ENCODE results near the gene SBNO2. TPM values are rescaled to one million over a fixed set of nuclear protein-coding genes. Genes with fewer than 3 reads are reported as not detected.

The SBNO2 gene
- total and polyA plus RNA-seq, 2 of the 4 experiments (the other 2 are of a cell fraction), result 13.4 to 40.5 TPM

DNA sequence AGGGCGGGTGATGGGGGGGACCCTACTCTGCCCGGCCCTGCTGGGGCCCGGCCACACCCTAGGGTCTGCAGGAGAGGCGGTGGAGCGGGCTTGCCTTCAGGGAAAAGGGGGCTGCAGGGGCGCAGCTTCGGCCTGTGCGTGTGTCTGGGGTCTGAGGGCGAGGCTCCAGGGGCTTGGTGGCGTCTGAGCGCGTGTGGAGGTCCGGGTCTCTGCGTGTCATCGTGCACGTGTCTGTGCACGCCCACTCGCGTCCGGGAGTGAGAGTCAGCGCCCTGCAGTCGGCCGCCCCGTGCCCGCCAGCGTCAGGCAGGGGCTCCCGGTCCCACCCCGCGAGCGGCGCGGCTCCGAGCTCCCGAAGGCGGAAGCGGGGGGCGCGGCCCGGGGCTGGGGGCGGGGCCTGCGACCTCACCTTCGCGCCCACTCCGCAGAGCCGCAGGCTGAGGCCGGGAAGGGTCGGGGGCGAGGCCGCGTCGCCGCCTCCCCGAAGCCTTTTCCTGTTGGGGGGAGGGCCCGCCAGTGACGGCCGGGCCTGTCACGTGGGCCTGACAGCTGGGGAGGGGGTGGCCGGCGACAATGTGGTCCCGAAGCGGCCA lies 107.2 kb downstream of the SBNO2 start, which contains the start of gene ARHGAP45:
Gene ARHGAP45 (plus strand): TSS at position 420 of the 593 bp plus-strand sequence. CDS start 239 bp downstream, outside the sequence.
- Histone ChIP-seq H3K4me2 (ENCODE audit: low read depth, low read length) (peak within 1 kb of the TSS; percentile 78), H2AFZ (replicated peaks; ENCODE audit: low read length, poor library complexity) (peak within 1 kb of the TSS; percentile 81), H2BK15ac (ENCODE audit: low read depth, low read length) (no peak within 1 kb of the TSS), H3K4me3 (ENCODE audit: insufficient read depth, low read depth, low read length) (peak within 1 kb of the TSS; percentile 38), H2AK5ac (ENCODE audit: low read depth, low read length) (peak within 1 kb of the TSS; percentile 9; the same call in 1 of the 2 replicates), H3K9me1 (ENCODE audit: insufficient read depth, low read length) (no peaks in the 10 kb centered on the region), H2AK9ac (replicated peaks; ENCODE audit: low read depth, low read length, poor library complexity) (peak within 1 kb of the TSS; percentile 3), H3K18ac (ENCODE audit: low read depth, low read length) (no peak within 1 kb of the TSS), H3K56ac (ENCODE audit: extremely low read depth, insufficient read depth, low read length) (no peak within 1 kb of the TSS), H4K91ac (ENCODE audit: insufficient read depth, low read depth, low read length) (no peak within 1 kb of the TSS), H2BK5ac (ENCODE audit: low read depth, low read length, poor library complexity, severe bottlenecking) (no peak within 1 kb of the TSS), H3K27me3 (ENCODE audit: control insufficient read depth, insufficient read depth, low read length) (peaks cover 41% of the 10 kb centered on the region), H2BK20ac (ENCODE audit: low read depth, low read length) (no peak within 1 kb of the TSS), H3K9me3 (ENCODE audit: control insufficient read depth, insufficient read depth, low read length) (no peaks in the 10 kb centered on the region; the same call in 1 of the 2 replicates), H4K8ac (ENCODE audit: low read depth in 2 of 2, low read length in 2 of 2) (no peak within 1 kb of the TSS), H3K23ac (ENCODE audit: low read depth, low read length) (no peak within 1 kb of the TSS; the same call in 1 of the 2 replicates), H3K36me3 (ENCODE audit: control insufficient read depth, insufficient read depth, low read length) (no peaks in the 10 kb centered on the region), H3K4ac (ENCODE audit: low read depth, low read length) (no peak within 1 kb of the TSS), H3K14ac (replicated peaks; ENCODE audit: low read depth, low read length) (no peak within 1 kb of the TSS), H3K27ac (ENCODE audit: insufficient read depth, low read length) (no peak within 1 kb of the TSS), H4K5ac (ENCODE audit: low read depth, low read length) (no peak within 1 kb of the TSS), H3K79me1 (ENCODE audit: low read depth in 1 of 2, low read length in 2 of 2) (no peaks in the 10 kb centered on the region), H2BK120ac (ENCODE audit: low read depth, low read length) (no peak within 1 kb of the TSS), H3K9ac (ENCODE audit: low read depth, low read length) (peak within 1 kb of the TSS; percentile 41; the same call in 1 of the 2 replicates), H3K4me1 (ENCODE audit: control insufficient read depth, insufficient read depth, low read length) (peaks cover 3% of the 10 kb centered on the region; the same call in 1 of the 2 replicates), H4K20me1 (ENCODE audit: insufficient read depth, low read length) (peaks cover 6% of the 10 kb centered on the region; the same call in 1 of the 2 replicates)
- DNase-seq (no peak), ATAC-seq (ENCODE audit: low read depth) (peak; percentile 23)
- 10% methylated on average over 25 of the region's 61 CpGs; no CpG with 5 or more reads in 1 of the 2 experiments for WGBS, 2 experiments (ENCODE audit: extremely low coverage in 2 of 2, insufficient read length in 1 of 2)
- in situ Hi-C loops (cut with MboI; ENCODE audit: low sequenced_read_pairs) (no loop called here), dilution Hi-C loops (cut with HindIII; ENCODE audit: low sequenced_read_pairs, unreplicated experiment) (no loop called here), intact Hi-C loops (cut with micrococcal nuclease) (no loop called here)
- ChIA-PET CTCF (no interaction called here), POLR2A (ENCODE audit: unreplicated experiment) (no interaction called here)
- TF ChIP-seq, protein P1, sequence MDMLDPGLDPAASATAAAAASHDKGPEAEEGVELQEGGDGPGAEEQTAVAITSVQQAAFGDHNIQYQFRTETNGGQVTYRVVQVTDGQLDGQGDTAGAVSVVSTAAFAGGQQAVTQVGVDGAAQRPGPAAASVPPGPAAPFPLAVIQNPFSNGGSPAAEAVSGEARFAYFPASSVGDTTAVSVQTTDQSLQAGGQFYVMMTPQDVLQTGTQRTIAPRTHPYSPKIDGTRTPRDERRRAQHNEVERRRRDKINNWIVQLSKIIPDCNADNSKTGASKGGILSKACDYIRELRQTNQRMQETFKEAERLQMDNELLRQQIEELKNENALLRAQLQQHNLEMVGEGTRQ (IDR thresholded peaks at IDR 0.05; ENCODE audit: low read depth, low read length), result peak; percentile 23
- TF ChIP-seq MXI1 (IDR thresholded peaks at IDR 0.05; ENCODE audit: borderline replicate concordance, low read depth, low read length) (no peak), NFE2L2 (IDR thresholded peaks at IDR 0.05; ENCODE audit: low read depth, low read length) (no peak), RCOR1 (IDR thresholded peaks at IDR 0.05; ENCODE audit: insufficient replicate concordance, low read length) (no peak), FOS (IDR thresholded peaks at IDR 0.05; ENCODE audit: low read depth, low read length) (no peak), RFX5 (IDR thresholded peaks at IDR 0.05; ENCODE audit: low read depth, low read length) (no peak), CEBPB (IDR thresholded peaks at IDR 0.05; ENCODE audit: low read depth, low read length) (no peak), BHLHE40 (IDR thresholded peaks at IDR 0.05; ENCODE audit: low read depth, low read length) (peak; percentile 87), RAD21 (IDR thresholded peaks at IDR 0.05; ENCODE audit: low read length) (no peak), MAFK (IDR thresholded peaks at IDR 0.05; ENCODE audit: low read depth, low read length) (no peak), POLR2A (IDR thresholded peaks at IDR 0.05; ENCODE audit: low read depth, low read length) (no peak), CHD1 (IDR thresholded peaks at IDR 0.05; ENCODE audit: low read depth, low read length) (no peak), SMC3 (IDR thresholded peaks at IDR 0.05; ENCODE audit: low read depth, low read length) (no peak), MAZ (IDR thresholded peaks at IDR 0.05; ENCODE audit: borderline replicate concordance, low read depth, low read length) (no peak)
- TF ChIP-seq, protein P2, sequence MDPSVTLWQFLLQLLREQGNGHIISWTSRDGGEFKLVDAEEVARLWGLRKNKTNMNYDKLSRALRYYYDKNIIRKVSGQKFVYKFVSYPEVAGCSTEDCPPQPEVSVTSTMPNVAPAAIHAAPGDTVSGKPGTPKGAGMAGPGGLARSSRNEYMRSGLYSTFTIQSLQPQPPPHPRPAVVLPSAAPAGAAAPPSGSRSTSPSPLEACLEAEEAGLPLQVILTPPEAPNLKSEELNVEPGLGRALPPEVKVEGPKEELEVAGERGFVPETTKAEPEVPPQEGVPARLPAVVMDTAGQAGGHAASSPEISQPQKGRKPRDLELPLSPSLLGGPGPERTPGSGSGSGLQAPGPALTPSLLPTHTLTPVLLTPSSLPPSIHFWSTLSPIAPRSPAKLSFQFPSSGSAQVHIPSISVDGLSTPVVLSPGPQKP (IDR thresholded peaks at IDR 0.05; ENCODE audit: borderline replicate concordance, low read depth, low read length), result no peak
- BruUV-seq (replicated peaks), result no TSS peak

Measured in IMR-90 (cell line).